HG03097 (cell line): ENCODE measurements around the gene GCC2.
A peak's percentile ranks its signal among the peaks of the same experiment; 100 is the strongest.
"Not testable (repeated sequence)": the region's sequence is repeated elsewhere in the genome, so short reads cannot be mapped to it uniquely, and the experiment has no call there.

ENCODE experiments used
- ATAC-seq: cut with Tn5 transposase; IDR thresholded peaks from one replicate; pipeline ENCODE4 v1.9.1; 2021; ENCODE audit not compliant: unreplicated experiment, low FRiP score

GCC2 gene

GRCh38 chr2:108436976-108437375 is 12.0 kb upstream of the GCC2 start:
- no peak for ATAC-seq

GRCh38 chr2:108441712-108442111 is 7.3 kb upstream of the GCC2 start:
- no peak for ATAC-seq

GRCh38 chr2:108444941-108445840 is 3.8 kb upstream of the GCC2 start:
- no peak for ATAC-seq

GRCh38 chr2:108446703-108447102 is 2.3 kb upstream of the GCC2 start:
- ATAC-seq, result no peak

- peak; percentile 12 for ATAC-seq
Measured at GRCh38 chr2:108447947-108448677, 894 bp upstream of the GCC2 start.

GRCh38 chr2:108449410-108450130 is 564 bp downstream of the GCC2 start:
- peak; percentile 29 for ATAC-seq

- no peak for ATAC-seq
Measured at GRCh38 chr2:108450863-108451262, 1.9 kb downstream of the GCC2 start.

GRCh38 chr2:108451976-108452375 is 3.0 kb downstream of the GCC2 start:
- no peak for ATAC-seq

GRCh38 chr2:108453530-108453929 is 4.5 kb downstream of the GCC2 start:
- not testable (repeated sequence) for ATAC-seq

GRCh38 chr2:108454440-108454839 is 5.4 kb downstream of the GCC2 start:
- no peak for ATAC-seq

GRCh38 chr2:108455571-108455970 is 6.6 kb downstream of the GCC2 start:
- ATAC-seq, result no peak

GRCh38 chr2:108458082-108458481 is 9.1 kb downstream of the GCC2 start:
- ATAC-seq, result no peak

- ATAC-seq, result no peak
Measured at GRCh38 chr2:108459441-108459840, 10.4 kb downstream of the GCC2 start.

GRCh38 chr2:108460345-108461037 is 11.5 kb downstream of the GCC2 start:
- ATAC-seq, result no peak

- no peak for ATAC-seq
Measured at GRCh38 chr2:108477099-108477498, 28.1 kb downstream of the GCC2 start.

GRCh38 chr2:108485253-108485652 is 36.2 kb downstream of the GCC2 start:
- ATAC-seq, result no peak

GRCh38 chr2:108490506-108491122 is 41.6 kb downstream of the GCC2 start:
- no peak for ATAC-seq

GRCh38 chr2:108491848-108492247 is 42.8 kb downstream of the GCC2 start:
- no peak for ATAC-seq

- ATAC-seq, result no peak
Measured at GRCh38 chr2:108492364-108492763, 43.4 kb downstream of the GCC2 start.

GRCh38 chr2:108496167-108496566 is 47.2 kb downstream of the GCC2 start:
- ATAC-seq, result not testable (repeated sequence)
